Upper lobe of left lung (tissue), 6 donors: Measurements from ENCODE around the gene SPP1. TPM values are rescaled to one million over a fixed set of nuclear protein-coding genes. Genes with fewer than 3 reads are reported as not detected.

Experiments used
- ATAC-seq, 2 donors: fragments of 200-7000 bp; cut with Tn5 transposase; one replicate each; pipeline ENCODE4 v1.9.1; 2022; ENCODE audit warnings: mild to moderate bottlenecking in 2 of 2, moderate library complexity in 2 of 2; ENCODE audit not compliant: low FRiP score in 2 of 2
- DNase-seq, 2 donors: peaks; one replicate each; pipeline ENCODE4 v3.0.0-alpha.2; 2019 to 2020
- H3K27ac ChIP-seq, 4 donors: fragments of 200-600 bp; sonication (generic); one replicate each; pipeline ENCODE4 v1.5.1; 2016 to 2019
- H3K27me3 ChIP-seq, 4 donors: fragments of 200-600 bp; sonication (generic); one replicate each; pipeline ENCODE4 v1.5.1; 2017 to 2019
- H3K36me3 ChIP-seq, 4 donors: fragments of 200-600 bp; sonication (generic); one replicate each; pipeline ENCODE4 v1.5.1; 2016 to 2019
- H3K4me1 ChIP-seq, 4 donors: fragments of 200-600 bp; sonication (generic); one replicate each; pipeline ENCODE4 v1.5.1; 2018 to 2019
- H3K4me3 ChIP-seq, 4 donors: fragments of 200-600 bp; sonication (generic); one replicate each; pipeline ENCODE4 v1.5.1; 2017 to 2019; ENCODE audit warnings: mild to moderate bottlenecking in 2 of 4, moderate library complexity in 1 of 4
- H3K9me3 ChIP-seq, 4 donors: fragments of 200-600 bp; sonication (generic); one replicate each; pipeline ENCODE4 v1.5.1; 2018 to 2019
- CTCF ChIP-seq, 6 experiments: fragments of 450-650 bp in 4 of 6; fragments of 200-600 bp in 2 of 6; sonication (generic) in 2 of 6; IDR thresholded peaks; one replicate each; pipeline ENCODE4 v1.5.1; 2016 to 2019; ENCODE audit warnings: antibody characterized with exemption in 6 of 6
- EP300 ChIP-seq, 4 donors: sonication (generic); formaldehyde crosslinking; IDR thresholded peaks; one replicate each; pipeline ENCODE4 v1.5.1; 2017; ENCODE audit warnings: antibody characterized with exemption in 4 of 4, control low read depth in 2 of 4
- POLR2A ChIP-seq, 4 donors: fragments of 450-650 bp; IDR thresholded peaks; one replicate each; pipeline ENCODE4 v1.5.1; 2016 to 2017; ENCODE audit warnings: antibody characterized with exemption in 4 of 4, mild to moderate bottlenecking in 2 of 4
- POLR2AphosphoS5 ChIP-seq, 2 donors: sonication (generic); formaldehyde crosslinking; IDR thresholded peaks; one replicate each; pipeline ENCODE4 v1.5.1; 2017; ENCODE audit warnings: antibody characterized with exemption in 2 of 2
- WGBS, 2 donors: methylation state at CpG; one replicate each; pipeline ENCODE4 v1.1.5; 2017 to 2018; 5-methylcytosine and 5-hydroxymethylcytosine counted together
- total RNA-seq, 6 donors: library from RNA; depleted of rRNA in 4 of 6; stranded (reverse); fragments of >200 nt in 4 of 6; gene quantifications; one replicate each; pipeline versions ENCODE4 v1.1.0 to v1.2.1, GENCODE V29; 2016 to 2021
- donor health status: DM: no; HTN: no; CAD: no; lungs with moderate emphysema.
- donor health status: DM: no; HTN: yes; CAD: no; lungs with severe emphysema.

The SPP1 gene
- total RNA-seq, result 10 to 100 TPM in 3 of 6 donors, 1 to 10 TPM in 3; 4.6 to 26.8 (median 10.6) TPM

DNA sequence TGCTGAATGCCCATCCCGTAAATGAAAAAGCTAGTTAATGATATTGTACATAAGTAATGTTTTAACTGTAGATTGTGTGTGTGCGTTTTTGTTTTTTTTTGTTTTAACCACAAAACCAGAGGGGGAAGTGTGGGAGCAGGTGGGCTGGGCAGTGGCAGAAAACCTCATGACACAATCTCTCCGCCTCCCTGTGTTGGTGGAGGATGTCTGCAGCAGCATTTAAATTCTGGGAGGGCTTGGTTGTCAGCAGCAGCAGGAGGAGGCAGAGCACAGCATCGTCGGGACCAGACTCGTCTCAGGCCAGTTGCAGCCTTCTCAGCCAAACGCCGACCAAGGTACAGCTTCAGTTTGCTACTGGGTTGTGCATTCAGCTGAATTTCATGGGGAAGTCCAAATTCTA is at the start of gene SPP1:
TSS of gene SPP1 (plus strand) at position 249 of the 400 bp plus-strand sequence. CDS start 1,182 bp downstream, outside the sequence.
- TF ChIP-seq POLR2A (IDR thresholded peaks at IDR 0.05) (no peak), EP300 (IDR thresholded peaks at IDR 0.05) (no peak), POLR2AphosphoS5 (IDR thresholded peaks at IDR 0.05) (no peak), CTCF (IDR thresholded peaks at IDR 0.05) (no peak)

DNA sequence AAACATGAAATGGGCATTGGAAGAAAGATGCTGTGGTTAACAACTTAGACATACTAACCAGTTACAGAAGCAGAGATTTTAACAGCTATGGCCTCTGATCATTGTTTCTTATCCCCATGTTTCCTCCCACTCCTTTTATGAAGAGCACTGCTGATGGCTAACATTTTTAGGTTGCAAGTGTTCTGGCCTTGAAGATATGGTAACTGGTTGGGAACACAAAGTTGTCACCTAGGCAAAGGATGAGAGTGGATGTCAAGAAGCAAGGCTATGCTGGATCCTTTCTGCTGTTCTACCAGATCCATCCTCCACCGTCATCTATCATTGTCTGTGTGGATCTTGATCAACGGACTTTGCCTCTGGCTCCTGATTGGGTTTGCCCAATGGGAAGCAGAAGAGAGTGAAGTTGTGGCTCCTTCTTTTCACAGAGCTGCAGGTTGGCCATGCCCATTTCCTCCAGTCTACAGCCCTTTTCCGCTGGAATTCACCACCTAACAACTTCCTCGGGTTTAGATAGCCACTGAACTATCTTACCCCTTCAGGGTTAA is 48.9 kb upstream of the SPP1 start:
- H3K27ac ChIP-seq, result no peak overlapping the region
- no peaks in the 10 kb centered on the region for H3K27me3 ChIP-seq
- H3K36me3 ChIP-seq, result no peaks in the 10 kb centered on the region
- no peaks in the 10 kb centered on the region for H3K9me3 ChIP-seq
- DNase-seq (no peak), ATAC-seq (no peak)
- TF ChIP-seq CTCF (IDR thresholded peaks at IDR 0.05) (no peak), POLR2A (IDR thresholded peaks at IDR 0.05) (no peak), EP300 (IDR thresholded peaks at IDR 0.05) (no peak), POLR2AphosphoS5 (IDR thresholded peaks at IDR 0.05) (no peak)
- no peaks in the 10 kb centered on the region for H3K4me1 ChIP-seq
- WGBS, 2 donors, result 88 to 91% methylated on average over 4 of the region's 4 CpGs
- H3K4me3 ChIP-seq, result no peak overlapping the region

More for the DNA sequence above, at the start of gene SPP1:
- peak in 1 of 2 donors; percentile 32 for ATAC-seq
- Histone ChIP-seq H3K9me3 (no peaks in the 10 kb centered on the region), H3K4me1 (peaks cover 0 to 7% (median 3%) of the 10 kb centered on the region in 4 donors), H3K4me3 (no peak within 1 kb of the TSS), H3K36me3 (no peaks in the 10 kb centered on the region), H3K27ac (no peak within 1 kb of the TSS), H3K27me3 (no peaks in the 10 kb centered on the region)
- peak in 1 of 2 donors; percentile 27 for DNase-seq
- WGBS, 2 donors, result 38 to 42% methylated on average over 8 of the region's 8 CpGs

DNA sequence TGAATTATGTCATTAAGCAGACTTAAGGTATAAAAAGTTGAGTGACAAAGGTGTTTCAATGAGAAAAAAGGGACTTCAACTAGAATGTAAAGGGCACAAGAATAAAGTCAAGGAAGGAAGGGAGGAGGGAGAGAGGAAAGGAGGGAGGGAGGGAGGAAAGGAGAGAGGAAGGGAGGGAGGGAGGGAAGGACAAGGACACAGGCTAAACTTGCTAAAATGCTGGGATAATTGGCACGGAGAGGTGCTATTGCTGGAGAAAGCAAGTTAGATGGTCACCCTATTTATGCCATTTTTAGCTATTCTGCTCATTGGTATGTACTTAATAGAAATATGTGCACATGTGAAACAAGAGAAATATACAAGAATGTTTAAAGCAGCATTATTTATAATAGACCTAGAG is 44.9 kb upstream of the SPP1 start:
- Histone ChIP-seq H3K36me3 (no peaks in the 10 kb centered on the region), H3K27ac (no peak overlapping the region), H3K9me3 (peaks cover 0 to 6% (median 2%) of the 10 kb centered on the region in 4 donors), H3K4me3 (no peak overlapping the region), H3K27me3 (no peaks in the 10 kb centered on the region), H3K4me1 (no peaks in the 10 kb centered on the region)
- ATAC-seq (no peak), DNase-seq (no peak)
- 70 to 74% methylated on average over 1 of the region's 1 CpG for WGBS, 2 donors
- TF ChIP-seq POLR2AphosphoS5 (IDR thresholded peaks at IDR 0.05) (no peak), POLR2A (IDR thresholded peaks at IDR 0.05) (no peak), CTCF (IDR thresholded peaks at IDR 0.05) (no peak), EP300 (IDR thresholded peaks at IDR 0.05) (no peak)

- TF ChIP-seq POLR2A (IDR thresholded peaks at IDR 0.05) (no peak), EP300 (IDR thresholded peaks at IDR 0.05) (no peak), POLR2AphosphoS5 (IDR thresholded peaks at IDR 0.05) (no peak), CTCF (IDR thresholded peaks at IDR 0.05) (no peak)
- peaks cover 0 to 6% (median 2%) of the 10 kb centered on the region in 4 donors for H3K9me3 ChIP-seq
- no peaks in the 10 kb centered on the region for H3K36me3 ChIP-seq
- ATAC-seq (no peak), DNase-seq (no peak)
- 78 to 84% methylated on average over 1 of the region's 1 CpG for WGBS, 2 donors
- H3K4me1 ChIP-seq, result no peaks in the 10 kb centered on the region
- no peak overlapping the region for H3K4me3 ChIP-seq
- no peaks in the 10 kb centered on the region for H3K27me3 ChIP-seq
- no peak overlapping the region for H3K27ac ChIP-seq
Observed at GRCh38 chr4:87931932-87932331, 43.6 kb upstream of the SPP1 start.

GRCh38 chr4:87932718-87933141 is 42.8 kb upstream of the SPP1 start:
- 83 to 84% methylated on average over 5 of the region's 5 CpGs for WGBS, 2 donors
- Histone ChIP-seq H3K4me1 (no peaks in the 10 kb centered on the region), H3K9me3 (peaks cover 0 to 6% (median 2%) of the 10 kb centered on the region in 4 donors), H3K27me3 (no peaks in the 10 kb centered on the region), H3K36me3 (no peaks in the 10 kb centered on the region), H3K27ac (no peak overlapping the region), H3K4me3 (no peak overlapping the region)
- ATAC-seq (no peak), DNase-seq (no peak)
- TF ChIP-seq POLR2A (IDR thresholded peaks at IDR 0.05) (no peak), CTCF (IDR thresholded peaks at IDR 0.05) (no peak), POLR2AphosphoS5 (IDR thresholded peaks at IDR 0.05) (no peak), EP300 (IDR thresholded peaks at IDR 0.05) (no peak)
